GM23248 (cell line): ENCODE measurements around the gene DUSP10.

Source experiments
- EZH2 ChIP-seq: fragments of 200-600 bp; sonication (generic); IDR thresholded peaks from 2 replicates; pipeline ENCODE4 v1.6.1; 2018; ENCODE audit warnings: antibody characterized with exemption, mild to moderate bottlenecking; ENCODE audit not compliant: insufficient read depth, poor library complexity, severe bottlenecking
- EZH2phosphoT487 ChIP-seq: fragments of 200-600 bp; sonication (generic); IDR thresholded peaks from 2 replicates; pipeline ENCODE4 v1.6.1; 2018; ENCODE audit warnings: antibody characterized with exemption, moderate library complexity, mild to moderate bottlenecking, low read depth; ENCODE audit not compliant: insufficient read depth

DNA sequence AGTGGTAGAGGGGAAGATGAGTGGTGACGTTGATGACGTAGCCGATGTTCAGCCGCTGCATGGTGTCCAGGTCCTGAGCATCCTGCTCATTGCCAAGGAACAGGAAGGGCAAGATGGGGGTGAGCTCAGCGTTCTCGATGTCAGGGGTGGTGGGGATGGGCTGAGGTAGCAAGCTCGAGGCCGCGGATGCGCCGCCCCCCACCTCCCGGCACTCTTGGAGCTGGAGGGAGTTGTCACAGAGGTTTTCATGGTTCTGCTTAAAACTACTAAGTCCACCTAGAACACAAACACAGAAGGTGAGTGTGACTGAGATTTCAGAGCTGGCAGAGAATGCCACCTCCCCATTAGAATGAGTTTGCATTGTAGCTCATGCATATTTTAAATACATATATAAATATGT is 35.7 kb downstream of the DUSP10 start:
- TF ChIP-seq EZH2 (no peak), EZH2phosphoT487 (no peak)
